ENCODE measurements around the gene RAPGEF3.

The RAPGEF3 gene

DNA sequence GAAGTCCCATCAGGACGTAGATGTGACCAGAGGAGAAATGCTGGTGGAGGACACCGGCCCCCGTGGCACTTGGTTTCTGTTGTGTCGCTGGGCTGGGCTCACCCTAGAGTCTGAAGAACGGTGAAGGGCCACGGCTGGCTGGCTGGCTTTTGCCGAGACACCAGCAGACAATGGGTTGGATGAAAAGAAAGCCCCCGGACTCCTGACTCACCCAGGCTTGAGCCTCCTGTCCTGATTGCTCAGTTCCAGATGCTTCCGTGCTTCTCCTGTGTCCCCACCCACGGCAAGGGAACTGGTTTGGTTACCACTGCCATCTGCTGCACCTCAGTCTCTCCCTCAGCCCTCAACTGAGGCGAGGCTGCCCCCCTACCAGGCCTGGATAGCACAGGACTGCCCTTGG, 23.0 kb downstream of the RAPGEF3 start:
- no peak for TF ChIP-seq EZH2phosphoT487 (IDR thresholded peaks at IDR 0.05; ENCODE audit: borderline replicate concordance)
- TF ChIP-seq, protein P1, sequence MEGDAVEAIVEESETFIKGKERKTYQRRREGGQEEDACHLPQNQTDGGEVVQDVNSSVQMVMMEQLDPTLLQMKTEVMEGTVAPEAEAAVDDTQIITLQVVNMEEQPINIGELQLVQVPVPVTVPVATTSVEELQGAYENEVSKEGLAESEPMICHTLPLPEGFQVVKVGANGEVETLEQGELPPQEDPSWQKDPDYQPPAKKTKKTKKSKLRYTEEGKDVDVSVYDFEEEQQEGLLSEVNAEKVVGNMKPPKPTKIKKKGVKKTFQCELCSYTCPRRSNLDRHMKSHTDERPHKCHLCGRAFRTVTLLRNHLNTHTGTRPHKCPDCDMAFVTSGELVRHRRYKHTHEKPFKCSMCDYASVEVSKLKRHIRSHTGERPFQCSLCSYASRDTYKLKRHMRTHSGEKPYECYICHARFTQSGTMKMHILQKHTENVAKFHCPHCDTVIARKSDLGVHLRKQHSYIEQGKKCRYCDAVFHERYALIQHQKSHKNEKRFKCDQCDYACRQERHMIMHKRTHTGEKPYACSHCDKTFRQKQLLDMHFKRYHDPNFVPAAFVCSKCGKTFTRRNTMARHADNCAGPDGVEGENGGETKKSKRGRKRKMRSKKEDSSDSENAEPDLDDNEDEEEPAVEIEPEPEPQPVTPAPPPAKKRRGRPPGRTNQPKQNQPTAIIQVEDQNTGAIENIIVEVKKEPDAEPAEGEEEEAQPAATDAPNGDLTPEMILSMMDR (conservative IDR thresholded peaks at IDR 0.05; ENCODE audit: low read length): no peak
- Histone ChIP-seq H3K4me2 (ENCODE audit: low read depth, low read length, poor library complexity, severe bottlenecking) (no peak overlapping the region), H3K4me1 (ENCODE audit: insufficient read depth, low read length, poor library complexity, severe bottlenecking) (peaks cover 27% of the 10 kb centered on the region)

GRCh38 chr12:47734725-47735480, 23.8 kb downstream of the RAPGEF3 start:
- no peak for TF ChIP-seq EZH2phosphoT487 (IDR thresholded peaks at IDR 0.05; ENCODE audit: borderline replicate concordance)
- TF ChIP-seq, protein P1 (conservative IDR thresholded peaks at IDR 0.05; ENCODE audit: low read length): no peak
- H2AFZ ChIP-seq (ENCODE audit: low read length): no peak overlapping the region
- H3K9me3 ChIP-seq (ENCODE audit: insufficient read depth, low read depth, low read length): no peaks in the 10 kb centered on the region
- no peaks in the 10 kb centered on the region for H3K27me3 ChIP-seq (ENCODE audit: insufficient read depth, low read length, poor library complexity, severe bottlenecking)
- H3K4me3 ChIP-seq (ENCODE audit: low read length, poor library complexity, severe bottlenecking): no peak overlapping the region
- H3K36me3 ChIP-seq (ENCODE audit: insufficient read depth, low read length): no peaks in the 10 kb centered on the region
- no peak overlapping the region for H3K4me2 ChIP-seq (ENCODE audit: low read depth, low read length, poor library complexity, severe bottlenecking)
- no peaks in the 10 kb centered on the region for H4K20me1 ChIP-seq (ENCODE audit: insufficient read depth, low read length, poor library complexity, severe bottlenecking)
- H3K4me1 ChIP-seq (ENCODE audit: insufficient read depth, low read length, poor library complexity, severe bottlenecking): peaks cover 20% of the 10 kb centered on the region
- no peaks in the 10 kb centered on the region for H3K9me2 ChIP-seq (replicated peaks; ENCODE audit: low read depth, low read length)
- no peaks in the 10 kb centered on the region for H3F3A ChIP-seq (ENCODE audit: low read depth)
- H3K9ac ChIP-seq (ENCODE audit: low read depth, low read length, poor library complexity, severe bottlenecking): no peak overlapping the region
- H3K79me2 ChIP-seq (ENCODE audit: insufficient read depth, low read length): no peaks in the 10 kb centered on the region

More for the DNA sequence above, 23.0 kb downstream of the RAPGEF3 start:
- H3K9ac ChIP-seq (ENCODE audit: low read depth, low read length, poor library complexity, severe bottlenecking): no peak overlapping the region
- H3K79me2 ChIP-seq (ENCODE audit: insufficient read depth, low read length): peaks cover 3% of the 10 kb centered on the region; the same call in 1 of the 2 replicates
- H3F3A ChIP-seq (ENCODE audit: low read depth): no peaks in the 10 kb centered on the region
- no peaks in the 10 kb centered on the region for H3K36me3 ChIP-seq (ENCODE audit: insufficient read depth, low read length)
- no peaks in the 10 kb centered on the region for H3K27me3 ChIP-seq (ENCODE audit: insufficient read depth, low read length, poor library complexity, severe bottlenecking)
- H3K4me3 ChIP-seq (ENCODE audit: low read length, poor library complexity, severe bottlenecking): no peak overlapping the region
- no peaks in the 10 kb centered on the region for H3K9me2 ChIP-seq (replicated peaks; ENCODE audit: low read depth, low read length)
- no peak overlapping the region for H2AFZ ChIP-seq (ENCODE audit: low read length)
- no peaks in the 10 kb centered on the region for H3K9me3 ChIP-seq (ENCODE audit: insufficient read depth, low read depth, low read length)
- no peaks in the 10 kb centered on the region for H4K20me1 ChIP-seq (ENCODE audit: insufficient read depth, low read length, poor library complexity, severe bottlenecking)

DNA sequence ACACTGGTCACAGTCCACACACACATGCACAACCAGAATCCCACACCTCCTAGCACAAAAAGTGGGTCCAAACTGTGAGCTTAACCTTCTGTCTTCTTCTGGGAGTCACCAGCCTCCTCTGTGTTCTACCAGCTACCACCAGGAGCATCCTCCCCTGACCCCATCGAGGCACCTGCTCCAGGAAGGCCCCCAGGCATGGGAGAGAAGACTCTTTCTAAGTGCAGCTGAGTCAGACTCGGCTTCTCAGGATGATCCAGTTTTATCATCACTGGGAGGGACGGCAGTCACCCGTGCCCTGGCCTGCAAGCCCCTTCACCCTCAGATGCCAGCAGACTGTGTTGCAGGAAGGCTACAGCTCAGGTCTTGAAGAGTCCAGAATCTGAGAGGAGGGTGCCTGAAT, 25.5 kb downstream of the RAPGEF3 start:
- no peaks in the 10 kb centered on the region for H3K9me2 ChIP-seq (replicated peaks; ENCODE audit: low read depth, low read length)
- H2AFZ ChIP-seq (ENCODE audit: low read length): no peak overlapping the region
- no peaks in the 10 kb centered on the region for H3K27me3 ChIP-seq (ENCODE audit: insufficient read depth, low read length, poor library complexity, severe bottlenecking)
- H3K4me3 ChIP-seq (ENCODE audit: low read length, poor library complexity, severe bottlenecking): no peak overlapping the region
- H3F3A ChIP-seq (ENCODE audit: low read depth): no peaks in the 10 kb centered on the region
- H4K20me1 ChIP-seq (ENCODE audit: insufficient read depth, low read length, poor library complexity, severe bottlenecking): no peaks in the 10 kb centered on the region
- H3K36me3 ChIP-seq (ENCODE audit: insufficient read depth, low read length): no peaks in the 10 kb centered on the region
- no peak overlapping the region for H3K9ac ChIP-seq (ENCODE audit: low read depth, low read length, poor library complexity, severe bottlenecking)
- H3K9me3 ChIP-seq (ENCODE audit: insufficient read depth, low read depth, low read length): no peaks in the 10 kb centered on the region
- peaks cover 2% of the 10 kb centered on the region for H3K4me1 ChIP-seq (ENCODE audit: insufficient read depth, low read length, poor library complexity, severe bottlenecking)
- TF ChIP-seq, protein P1 (conservative IDR thresholded peaks at IDR 0.05; ENCODE audit: low read length): no peak
- no peak for TF ChIP-seq EZH2phosphoT487 (IDR thresholded peaks at IDR 0.05; ENCODE audit: borderline replicate concordance)
- no peak overlapping the region for H3K4me2 ChIP-seq (ENCODE audit: low read depth, low read length, poor library complexity, severe bottlenecking)
- H3K79me2 ChIP-seq (ENCODE audit: insufficient read depth, low read length): no peaks in the 10 kb centered on the region
